GM18505 (cell line): Measurements from ENCODE around the gene KHDC3L.

Experiments used
- ATAC-seq: cut with Tn5 transposase; IDR thresholded peaks from one replicate; pipeline ENCODE4 v1.9.1; 2021; ENCODE audit not compliant: unreplicated experiment
- POLR2A ChIP-seq: IDR thresholded peaks from 4 replicates; pipeline ENCODE4 v1.6.1; 2011; ENCODE audit warnings: borderline replicate concordance; ENCODE audit not compliant: insufficient read depth, insufficient read length; ENCODE audit errors: extremely low read depth

Gene KHDC3L

GRCh38 chr6:73362358-73362757 lies at the start of gene KHDC3L:
Gene KHDC3L (plus strand): TSS chr6:73362658. CDS start chr6:73362730, 72 bp downstream.
- ATAC-seq = no peak
- no peak for TF ChIP-seq POLR2A

GRCh38 chr6:73314577-73315492 lies 47.6 kb upstream of the KHDC3L start:
- ATAC-seq = no peak

GRCh38 chr6:73323323-73323722 lies 39.1 kb upstream of the KHDC3L start:
- ATAC-seq = no peak
- no peak for TF ChIP-seq POLR2A

More at GRCh38 chr6:73314577-73315492, 47.6 kb upstream of the KHDC3L start:
- TF ChIP-seq POLR2A = no peak

GRCh38 chr6:73325656-73326055 lies 36.8 kb upstream of the KHDC3L start:
- ATAC-seq = no peak
- TF ChIP-seq POLR2A = no peak

- no peak for ATAC-seq
- no peak for TF ChIP-seq POLR2A
Observed at GRCh38 chr6:73328790-73329189, 33.7 kb upstream of the KHDC3L start.

GRCh38 chr6:73329201-73329600 lies 33.3 kb upstream of the KHDC3L start:
- no peak for TF ChIP-seq POLR2A
- ATAC-seq = peak; percentile 74

- no peak for TF ChIP-seq POLR2A
- ATAC-seq = no peak
Observed at GRCh38 chr6:73339340-73339739, 23.1 kb upstream of the KHDC3L start.

GRCh38 chr6:73340048-73340447 lies 22.4 kb upstream of the KHDC3L start:
- no peak for TF ChIP-seq POLR2A
- ATAC-seq = no peak

- TF ChIP-seq POLR2A = no peak
- no peak for ATAC-seq
Observed at GRCh38 chr6:73341335-73341734, 21.1 kb upstream of the KHDC3L start.

- no peak for ATAC-seq
Observed at GRCh38 chr6:73342174-73342573, 20.3 kb upstream of the KHDC3L start.

GRCh38 chr6:73343164-73343563 lies 19.3 kb upstream of the KHDC3L start:
- no peak for ATAC-seq
- no peak for TF ChIP-seq POLR2A

More at GRCh38 chr6:73342174-73342573, 20.3 kb upstream of the KHDC3L start:
- TF ChIP-seq POLR2A = no peak

- TF ChIP-seq POLR2A = no peak
- ATAC-seq = no peak
Observed at GRCh38 chr6:73348550-73349204, 13.8 kb upstream of the KHDC3L start.

GRCh38 chr6:73349311-73349710 lies 13.1 kb upstream of the KHDC3L start:
- no peak for TF ChIP-seq POLR2A
- no peak for ATAC-seq

GRCh38 chr6:73353636-73354593 lies 8.5 kb upstream of the KHDC3L start, which contains the start of gene DPPA5:
Gene DPPA5 (minus strand): TSS chr6:73354276. CDS start chr6:73354225, 51 bp downstream.
- no peak for TF ChIP-seq POLR2A
- no peak for ATAC-seq
